IMR-90 (cell line): ENCODE results near the gene SGSH. TPM values are rescaled to one million over a fixed set of nuclear protein-coding genes. Genes with fewer than 3 reads are reported as not detected.

Source experiments
- ATAC-seq: fragments of 200-7000 bp; cut with Tn5 transposase; 2 replicates; pipeline ENCODE4 v1.9.1; 2020; ENCODE audit warnings: low read depth, mild to moderate bottlenecking, moderate library complexity
- BruUV-seq: library from RNA; stranded (reverse); fragments of 400-500 nt; replicated peaks from 2 replicates; lab custom pipeline; 2021; lab: Mats Ljungman, UMichigan
- CTCF ChIA-PET: fragments of 300-600 bp; formaldehyde crosslinking; extraction: SDS; loops from one replicate; lab custom pipeline; 2021; ENCODE audit warnings: antibody characterized with exemption; lab: Yijun Ruan, JAX
- POLR2A ChIA-PET: fragments of 300-600 bp; sonication (Branson Sonifier 250); formaldehyde crosslinking; loops from one replicate; lab custom pipeline; 2022; ENCODE audit warnings: antibody characterized with exemption; ENCODE audit not compliant: unreplicated experiment; lab: Charles Lee
- DNase-seq: peaks from one replicate; pipeline ENCODE4 v3.0.0; 2013
- H2AFZ ChIP-seq: replicated peaks from 2 replicates; pipeline ENCODE3; 2013; ENCODE audit warnings: low read length, mild to moderate bottlenecking; ENCODE audit not compliant: poor library complexity
- H2AK5ac ChIP-seq: 2 replicates; pipeline ENCODE4 v1.6.1; 2013; ENCODE audit warnings: low read depth, low read length, inconsistent platforms
- H2AK9ac ChIP-seq: replicated peaks from 2 replicates; pipeline ENCODE3; 2013; ENCODE audit warnings: mild to moderate bottlenecking, low read depth, low read length, moderate library complexity; ENCODE audit not compliant: poor library complexity
- H2BK120ac ChIP-seq: 2 replicates; pipeline ENCODE4 v1.6.1; 2013; ENCODE audit warnings: low read depth, low read length, inconsistent platforms
- H2BK15ac ChIP-seq: 3 replicates; pipeline ENCODE4 v1.6.1; 2013; ENCODE audit warnings: low read depth, low read length, inconsistent platforms
- H2BK20ac ChIP-seq: 2 replicates; pipeline ENCODE4 v1.6.1; 2013; ENCODE audit warnings: low read depth, mild to moderate bottlenecking, inconsistent platforms, low read length, moderate library complexity
- H2BK5ac ChIP-seq: 2 replicates; pipeline ENCODE4 v1.6.1; 2013; ENCODE audit warnings: mild to moderate bottlenecking, low read depth, low read length, inconsistent platforms; ENCODE audit not compliant: poor library complexity, severe bottlenecking
- H3K14ac ChIP-seq: replicated peaks from 2 replicates; pipeline ENCODE4 v1.6.1; 2013; ENCODE audit warnings: low read depth, low read length, inconsistent platforms
- H3K18ac ChIP-seq: 2 replicates; pipeline ENCODE4 v1.6.1; 2013; ENCODE audit warnings: low read depth, low read length, control low read depth
- H3K23ac ChIP-seq: 2 replicates; pipeline ENCODE4 v1.6.1; 2013; ENCODE audit warnings: low read depth, low read length, inconsistent platforms
- H3K27ac ChIP-seq: 2 replicates; pipeline ENCODE4 v1.5.1; 2013; ENCODE audit warnings: mild to moderate bottlenecking, control low read depth, low read length; ENCODE audit not compliant: insufficient read depth
- H3K27me3 ChIP-seq: 2 replicates; pipeline ENCODE4 v1.6.1; 2013; ENCODE audit warnings: low read length; ENCODE audit not compliant: control insufficient read depth, insufficient read depth
- H3K36me3 ChIP-seq: 2 replicates; pipeline ENCODE4 v1.6.1; 2013; ENCODE audit warnings: low read length, mixed read lengths; ENCODE audit not compliant: control insufficient read depth, insufficient read depth
- H3K4ac ChIP-seq: 2 replicates; pipeline ENCODE4 v1.6.1; 2013; ENCODE audit warnings: low read depth, low read length, inconsistent platforms
- H3K4me1 ChIP-seq: 2 replicates; pipeline ENCODE4 v1.6.1; 2013; ENCODE audit warnings: low read length, mixed read lengths; ENCODE audit not compliant: control insufficient read depth, insufficient read depth
- H3K4me2 ChIP-seq: 2 replicates; pipeline ENCODE4 v1.6.1; 2013; ENCODE audit warnings: low read depth, mild to moderate bottlenecking, control low read depth, low read length, moderate library complexity
- H3K4me3 ChIP-seq: 2 replicates; pipeline ENCODE4 v1.5.1; 2013; ENCODE audit warnings: low read depth, mild to moderate bottlenecking, control low read depth, low read length, moderate library complexity; ENCODE audit not compliant: insufficient read depth
- H3K56ac ChIP-seq: 2 replicates; pipeline ENCODE4 v1.6.1; 2013; ENCODE audit warnings: low read length, inconsistent platforms; ENCODE audit not compliant: insufficient read depth; ENCODE audit errors: extremely low read depth
- H3K79me1 ChIP-seq, 2 experiments: 2 replicates each; pipeline ENCODE4 v1.6.1; 2013; ENCODE audit warnings: low read length in 2 of 2, inconsistent platforms in 1 of 2, low read depth in 1 of 2
- H3K9ac ChIP-seq: 2 replicates; pipeline ENCODE4 v1.6.1; 2013; ENCODE audit warnings: low read depth, low read length, control low read depth
- H3K9me1 ChIP-seq: 2 replicates; pipeline ENCODE4 v1.6.1; 2013; ENCODE audit warnings: low read length, inconsistent platforms; ENCODE audit not compliant: insufficient read depth
- H3K9me3 ChIP-seq: 2 replicates; pipeline ENCODE4 v1.6.1; 2013; ENCODE audit warnings: low read length; ENCODE audit not compliant: control insufficient read depth, insufficient read depth
- H4K20me1 ChIP-seq: 2 replicates; pipeline ENCODE4 v1.6.1; 2013; ENCODE audit warnings: low read length, inconsistent platforms; ENCODE audit not compliant: insufficient read depth
- H4K5ac ChIP-seq: 2 replicates; pipeline ENCODE4 v1.6.1; 2013; ENCODE audit warnings: mild to moderate bottlenecking, low read depth, low read length, control low read depth
- H4K8ac ChIP-seq, 2 experiments: 2 replicates each; pipeline ENCODE4 v1.6.1; 2013; ENCODE audit warnings: low read depth in 2 of 2, low read length in 2 of 2, control low read depth in 1 of 2, inconsistent platforms in 1 of 2
- H4K91ac ChIP-seq: 2 replicates; pipeline ENCODE4 v1.6.1; 2013; ENCODE audit warnings: low read depth, low read length, inconsistent platforms; ENCODE audit not compliant: insufficient read depth
- NFE2L2 ChIP-seq: fragments of 150-350 bp; IDR thresholded peaks from 2 replicates; pipeline ENCODE4 v1.6.1; 2016; ENCODE audit warnings: low read depth, mild to moderate bottlenecking, low read length
- WGBS, 2 experiments: methylation state at CpG; one replicate each; pipeline versions ENCODE4 v1.1.5 to v1.1.7; 2013; ENCODE audit warnings: missing lambda C conversion rate in 2 of 2; ENCODE audit not compliant: insufficient read length in 1 of 2; ENCODE audit errors: extremely low coverage in 2 of 2; 5-methylcytosine and 5-hydroxymethylcytosine counted together
- dilution Hi-C: fragments of 300-500 bp; cut with HindIII; formaldehyde crosslinking; loops from one replicate; pipeline ENCODE4 v1.14.3; 2018; ENCODE audit warnings: low sequenced_read_pairs; ENCODE audit not compliant: unreplicated experiment
- in situ Hi-C: fragments of 300-500 bp; cut with MboI; formaldehyde crosslinking; loops from 3 replicates; pipeline ENCODE4 v1.14.3; 2019; ENCODE audit warnings: low sequenced_read_pairs, inconsistent platforms, mixed read lengths
- intact Hi-C: fragments of 100-400 bp; cut with micrococcal nuclease; formaldehyde crosslinking; loops from 2 replicates; pipeline ENCODE4 v1.10.0; 2022
- polyA plus RNA-seq, 3 experiments: library from polyadenylated mRNA; depleted of rRNA; stranded (reverse); fragments of >200 nt; gene quantifications; 2 replicates each; pipeline ENCODE4 v1.2.3, GENCODE V29; 2012; ENCODE audit warnings: low replicate concordance in 1 of 3
- total RNA-seq: library from RNA; depleted of rRNA; stranded (reverse); fragments of >200 nt; gene quantifications from 2 replicates; pipeline ENCODE4 v1.2.3, GENCODE V29; 2012

The SGSH gene
- total and polyA plus RNA-seq, 2 of the 4 experiments (the other 2 are of a cell fraction), result 3.0 to 41.5 TPM

GRCh38 chr17:80223838-80224497 lies 3.8 kb upstream of the SGSH start:
- no peak for TF ChIP-seq NFE2L2
- Histone ChIP-seq H3K9me3 (no peaks in the 10 kb centered on the region), H3K4me2 (no peak overlapping the region), H2BK15ac (no peak overlapping the region), H2AK5ac (0 out of 2 replicates have a peak overlapping the region, but pooled peaks have one; percentile 10), H2BK20ac (no peak overlapping the region), H3K9me1 (peaks cover 7% of the 10 kb centered on the region), H3K4me1 (peaks cover 6% of the 10 kb centered on the region; the same call in 1 of the 2 replicates), H2AFZ (peak overlapping the region; percentile 23), H3K4ac (no peak overlapping the region), H3K27me3 (no peaks in the 10 kb centered on the region), H3K27ac (no peak overlapping the region), H3K79me1 (peaks cover 0 to 40% of the 10 kb centered on the region in 2 experiments; a peak in 3 of 4 replicates), H4K5ac (no peak overlapping the region), H3K14ac (no peak overlapping the region), H4K91ac (no peak overlapping the region), H3K4me3 (no peak overlapping the region), H2AK9ac (no peak overlapping the region), H2BK120ac (no peak overlapping the region), H4K8ac (no peak overlapping the region), H3K56ac (no peak overlapping the region), H3K9ac (no peak overlapping the region), H2BK5ac (no peak overlapping the region), H4K20me1 (peaks cover 4% of the 10 kb centered on the region), H3K23ac (no peak overlapping the region), H3K36me3 (peaks cover 24% of the 10 kb centered on the region), H3K18ac (no peak overlapping the region)
- no peak for DNase-seq
- no TSS peak for BruUV-seq
- dilution Hi-C loops, result no loop called here
- ChIA-PET CTCF (no interaction called here), POLR2A (no interaction called here)
- ATAC-seq, result no peak
- intact Hi-C loops, result loop anchor here (5.0 kb wide), 1 partner anchor 38 kb away; the partner anchor contains the start of gene RNF213
- in situ Hi-C loops, result no loop called here
- WGBS, 2 experiments, result 85 to 100% methylated on average over 3 to 9 of the region's 11 CpGs
